HG02759 (cell line): ENCODE results near the gene CTH.
"Not testable (repeated sequence)": the region's sequence is repeated elsewhere in the genome, so short reads cannot be mapped to it uniquely, and the experiment has no call there.

Experiments
- ATAC-seq: cut with Tn5 transposase; IDR thresholded peaks from one replicate; pipeline ENCODE4 v1.9.1; 2021; ENCODE audit warnings: mild to moderate bottlenecking, moderate library complexity; ENCODE audit not compliant: unreplicated experiment

CTH gene

GRCh38 chr1:70405780-70406416 lies 5.2 kb upstream of the CTH start:
- ATAC-seq: no peak

- ATAC-seq: no peak
These were observed 1.9 kb upstream of the CTH start for GRCh38 chr1:70409136-70409535.

GRCh38 chr1:70411360-70411844 lies 334 bp downstream of the CTH start:
- ATAC-seq: peak; percentile 2

GRCh38 chr1:70415882-70416281 lies 4.8 kb downstream of the CTH start:
- ATAC-seq: no peak

GRCh38 chr1:70418973-70419734 lies 8.1 kb downstream of the CTH start:
- not testable (repeated sequence) for ATAC-seq

GRCh38 chr1:70420320-70420719 lies 9.3 kb downstream of the CTH start:
- ATAC-seq: no peak

GRCh38 chr1:70426154-70427131 lies 15.4 kb downstream of the CTH start:
- no peak for ATAC-seq

GRCh38 chr1:70427976-70428375 lies 16.9 kb downstream of the CTH start:
- ATAC-seq: no peak

GRCh38 chr1:70429219-70429618 lies 18.2 kb downstream of the CTH start:
- no peak for ATAC-seq

GRCh38 chr1:70429757-70430156 lies 18.7 kb downstream of the CTH start:
- no peak for ATAC-seq

GRCh38 chr1:70431317-70431716 lies 20.2 kb downstream of the CTH start:
- no peak for ATAC-seq

GRCh38 chr1:70431874-70432273 lies 20.8 kb downstream of the CTH start:
- ATAC-seq: no peak

GRCh38 chr1:70434253-70434859 lies 23.3 kb downstream of the CTH start:
- no peak for ATAC-seq

GRCh38 chr1:70436622-70437251 lies 25.7 kb downstream of the CTH start:
- no peak for ATAC-seq

GRCh38 chr1:70438529-70438928 lies 27.5 kb downstream of the CTH start:
- ATAC-seq: no peak

- no peak for ATAC-seq
These were observed 29.7 kb downstream of the CTH start for GRCh38 chr1:70440642-70441391.

- no peak for ATAC-seq
These were observed 30.4 kb downstream of the CTH start for GRCh38 chr1:70441392-70442035.

- ATAC-seq: no peak
These were observed 31.4 kb downstream of the CTH start for GRCh38 chr1:70442490-70442889.

GRCh38 chr1:70443739-70444138 lies 32.7 kb downstream of the CTH start:
- no peak for ATAC-seq
